ENCODE results near the gene PIAS1.

The PIAS1 gene

GRCh38 chr15:68203956-68204355, 149.8 kb downstream of the PIAS1 start:
- H3K4me1 ChIP-seq (ENCODE audit: control insufficient read depth, insufficient read depth, low read length) = peaks cover 50% of the 10 kb centered on the region
- no peaks in the 10 kb centered on the region for H3K27me3 ChIP-seq (ENCODE audit: control insufficient read depth, insufficient read depth, low read length)
- peak overlapping the region; percentile 48 for H3K4me3 ChIP-seq (ENCODE audit: low read length)
- H3K36me3 ChIP-seq (ENCODE audit: control insufficient read depth, insufficient read depth, low read length) = no peaks in the 10 kb centered on the region
- no peaks in the 10 kb centered on the region for H3K9me3 ChIP-seq (ENCODE audit: control insufficient read depth, low read length)
- peak overlapping the region; percentile 55 for H3K9ac ChIP-seq (ENCODE audit: low read length)

GRCh38 chr15:68204361-68204760, 150.2 kb downstream of the PIAS1 start:
- Histone ChIP-seq H3K4me3 (ENCODE audit: low read length) (peak overlapping the region; percentile 48), H3K27me3 (ENCODE audit: control insufficient read depth, insufficient read depth, low read length) (no peaks in the 10 kb centered on the region), H3K36me3 (ENCODE audit: control insufficient read depth, insufficient read depth, low read length) (no peaks in the 10 kb centered on the region), H3K9me3 (ENCODE audit: control insufficient read depth, low read length) (no peaks in the 10 kb centered on the region), H3K4me1 (ENCODE audit: control insufficient read depth, insufficient read depth, low read length) (peaks cover 50% of the 10 kb centered on the region), H3K9ac (ENCODE audit: low read length) (peak overlapping the region; percentile 55)

GRCh38 chr15:68204776-68205557, 150.9 kb downstream of the PIAS1 start, which contains the start of gene CALML4:
CALML4 (minus strand) TSS chr15:68205332; CDS start chr15:68205247, 85 bp downstream.
- H3K4me3 ChIP-seq (ENCODE audit: low read length) = peak within 1 kb of the TSS; percentile 48

GRCh38 chr15:68205558-68205944, 151.4 kb downstream of the PIAS1 start:
- H3K9me3 ChIP-seq (ENCODE audit: control insufficient read depth, low read length) = no peaks in the 10 kb centered on the region
- H3K4me3 ChIP-seq (ENCODE audit: low read length) = peak overlapping the region; percentile 46
- H3K9ac ChIP-seq (ENCODE audit: low read length) = peak overlapping the region; percentile 55
- no peaks in the 10 kb centered on the region for H3K36me3 ChIP-seq (ENCODE audit: control insufficient read depth, insufficient read depth, low read length)
- H3K4me1 ChIP-seq (ENCODE audit: control insufficient read depth, insufficient read depth, low read length) = peaks cover 48% of the 10 kb centered on the region
- no peaks in the 10 kb centered on the region for H3K27me3 ChIP-seq (ENCODE audit: control insufficient read depth, insufficient read depth, low read length)

More at GRCh38 chr15:68204776-68205557, 150.9 kb downstream of the PIAS1 start, which contains the start of gene CALML4:
- no peaks in the 10 kb centered on the region for H3K27me3 ChIP-seq (ENCODE audit: control insufficient read depth, insufficient read depth, low read length)
- no peaks in the 10 kb centered on the region for H3K36me3 ChIP-seq (ENCODE audit: control insufficient read depth, insufficient read depth, low read length)
- no peaks in the 10 kb centered on the region for H3K9me3 ChIP-seq (ENCODE audit: control insufficient read depth, low read length)
- H3K9ac ChIP-seq (ENCODE audit: low read length) = peak within 1 kb of the TSS; percentile 55
- peaks cover 50% of the 10 kb centered on the region for H3K4me1 ChIP-seq (ENCODE audit: control insufficient read depth, insufficient read depth, low read length)

GRCh38 chr15:68205954-68206539, 151.9 kb downstream of the PIAS1 start:
- H3K4me3 ChIP-seq (ENCODE audit: low read length) = peak overlapping the region; percentile 46

GRCh38 chr15:68206711-68207151, 152.6 kb downstream of the PIAS1 start:
- H3K9ac ChIP-seq (ENCODE audit: low read length) = peak overlapping the region; percentile 55
- H3K36me3 ChIP-seq (ENCODE audit: control insufficient read depth, insufficient read depth, low read length) = no peaks in the 10 kb centered on the region
- no peaks in the 10 kb centered on the region for H3K9me3 ChIP-seq (ENCODE audit: control insufficient read depth, low read length)
- no peaks in the 10 kb centered on the region for H3K27me3 ChIP-seq (ENCODE audit: control insufficient read depth, insufficient read depth, low read length)
- H3K4me1 ChIP-seq (ENCODE audit: control insufficient read depth, insufficient read depth, low read length) = peaks cover 43% of the 10 kb centered on the region
- H3K4me3 ChIP-seq (ENCODE audit: low read length) = no peak overlapping the region

More at GRCh38 chr15:68205954-68206539, 151.9 kb downstream of the PIAS1 start:
- H3K27me3 ChIP-seq (ENCODE audit: control insufficient read depth, insufficient read depth, low read length) = no peaks in the 10 kb centered on the region
- peaks cover 48% of the 10 kb centered on the region for H3K4me1 ChIP-seq (ENCODE audit: control insufficient read depth, insufficient read depth, low read length)
- H3K9ac ChIP-seq (ENCODE audit: low read length) = peak overlapping the region; percentile 55
- H3K36me3 ChIP-seq (ENCODE audit: control insufficient read depth, insufficient read depth, low read length) = no peaks in the 10 kb centered on the region
- H3K9me3 ChIP-seq (ENCODE audit: control insufficient read depth, low read length) = no peaks in the 10 kb centered on the region

- no peaks in the 10 kb centered on the region for H3K36me3 ChIP-seq (ENCODE audit: control insufficient read depth, insufficient read depth, low read length)
- no peak overlapping the region for H3K4me3 ChIP-seq (ENCODE audit: low read length)
- H3K4me1 ChIP-seq (ENCODE audit: control insufficient read depth, insufficient read depth, low read length) = peaks cover 37% of the 10 kb centered on the region
- no peak overlapping the region for H3K9ac ChIP-seq (ENCODE audit: low read length)
- H3K27me3 ChIP-seq (ENCODE audit: control insufficient read depth, insufficient read depth, low read length) = no peaks in the 10 kb centered on the region
- H3K9me3 ChIP-seq (ENCODE audit: control insufficient read depth, low read length) = no peaks in the 10 kb centered on the region
These were observed 153.2 kb downstream of the PIAS1 start for GRCh38 chr15:68207176-68207935.

GRCh38 chr15:68208136-68208535, 154.0 kb downstream of the PIAS1 start:
- Histone ChIP-seq H3K27me3 (ENCODE audit: control insufficient read depth, insufficient read depth, low read length) (no peaks in the 10 kb centered on the region), H3K36me3 (ENCODE audit: control insufficient read depth, insufficient read depth, low read length) (no peaks in the 10 kb centered on the region), H3K4me3 (ENCODE audit: low read length) (no peak overlapping the region), H3K9ac (ENCODE audit: low read length) (no peak overlapping the region), H3K9me3 (ENCODE audit: control insufficient read depth, low read length) (no peaks in the 10 kb centered on the region), H3K4me1 (ENCODE audit: control insufficient read depth, insufficient read depth, low read length) (peaks cover 37% of the 10 kb centered on the region)

GRCh38 chr15:68208636-68209240, 154.6 kb downstream of the PIAS1 start:
- Histone ChIP-seq H3K4me3 (ENCODE audit: low read length) (no peak overlapping the region), H3K27me3 (ENCODE audit: control insufficient read depth, insufficient read depth, low read length) (no peaks in the 10 kb centered on the region), H3K4me1 (ENCODE audit: control insufficient read depth, insufficient read depth, low read length) (peaks cover 31% of the 10 kb centered on the region), H3K36me3 (ENCODE audit: control insufficient read depth, insufficient read depth, low read length) (no peaks in the 10 kb centered on the region), H3K9ac (ENCODE audit: low read length) (no peak overlapping the region), H3K9me3 (ENCODE audit: control insufficient read depth, low read length) (no peaks in the 10 kb centered on the region)

- H3K27me3 ChIP-seq (ENCODE audit: control insufficient read depth, insufficient read depth, low read length) = no peaks in the 10 kb centered on the region
- H3K4me1 ChIP-seq (ENCODE audit: control insufficient read depth, insufficient read depth, low read length) = peaks cover 26% of the 10 kb centered on the region
- H3K36me3 ChIP-seq (ENCODE audit: control insufficient read depth, insufficient read depth, low read length) = no peaks in the 10 kb centered on the region
- H3K4me3 ChIP-seq (ENCODE audit: low read length) = no peak overlapping the region
- H3K9me3 ChIP-seq (ENCODE audit: control insufficient read depth, low read length) = no peaks in the 10 kb centered on the region
- H3K9ac ChIP-seq (ENCODE audit: low read length) = no peak overlapping the region
These were observed 155.2 kb downstream of the PIAS1 start for GRCh38 chr15:68209272-68209671.

GRCh38 chr15:68209735-68210408, 155.8 kb downstream of the PIAS1 start:
- H3K4me1 ChIP-seq (ENCODE audit: control insufficient read depth, insufficient read depth, low read length) = peaks cover 23% of the 10 kb centered on the region
- no peak overlapping the region for H3K9ac ChIP-seq (ENCODE audit: low read length)
- no peak overlapping the region for H3K4me3 ChIP-seq (ENCODE audit: low read length)
- no peaks in the 10 kb centered on the region for H3K9me3 ChIP-seq (ENCODE audit: control insufficient read depth, low read length)
- H3K27me3 ChIP-seq (ENCODE audit: control insufficient read depth, insufficient read depth, low read length) = no peaks in the 10 kb centered on the region
- H3K36me3 ChIP-seq (ENCODE audit: control insufficient read depth, insufficient read depth, low read length) = no peaks in the 10 kb centered on the region
